Measurements from ENCODE around the gene GAL3ST2.

- TF ChIP-seq POLR2A (IDR thresholded peaks at IDR 0.05) (no peak), CTCF (IDR thresholded peaks at IDR 0.05) (no peak)
Observed at GRCh38 chr2:241803387-241804325, 27.0 kb downstream of the GAL3ST2 start.

All from Peyer's patch (tissue), 4 donors.